OCI-LY3 (cell line): ENCODE measurements around the gene MEAF6.
"Not testable (repeated sequence)": the region's sequence is repeated elsewhere in the genome, so short reads cannot be mapped to it uniquely, and the experiment has no call there.

ENCODE experiments used
- EZH2phosphoT487 ChIP-seq: fragments of 200-600 bp; shearing (Covaris generic); IDR thresholded peaks from 2 replicates; pipeline ENCODE4 v1.6.1; 2018; ENCODE audit warnings: antibody characterized with exemption, mixed run types, low read depth
- TF ChIP-seq, protein P1 (sequence below): fragments of 200-600, 300-600 bp; sonication (generic); IDR thresholded peaks from 2 replicates; pipeline ENCODE4 v1.5.1; 2014; ENCODE audit warnings: antibody characterized with exemption, low read length, low read depth

- TF ChIP-seq, protein P1, sequence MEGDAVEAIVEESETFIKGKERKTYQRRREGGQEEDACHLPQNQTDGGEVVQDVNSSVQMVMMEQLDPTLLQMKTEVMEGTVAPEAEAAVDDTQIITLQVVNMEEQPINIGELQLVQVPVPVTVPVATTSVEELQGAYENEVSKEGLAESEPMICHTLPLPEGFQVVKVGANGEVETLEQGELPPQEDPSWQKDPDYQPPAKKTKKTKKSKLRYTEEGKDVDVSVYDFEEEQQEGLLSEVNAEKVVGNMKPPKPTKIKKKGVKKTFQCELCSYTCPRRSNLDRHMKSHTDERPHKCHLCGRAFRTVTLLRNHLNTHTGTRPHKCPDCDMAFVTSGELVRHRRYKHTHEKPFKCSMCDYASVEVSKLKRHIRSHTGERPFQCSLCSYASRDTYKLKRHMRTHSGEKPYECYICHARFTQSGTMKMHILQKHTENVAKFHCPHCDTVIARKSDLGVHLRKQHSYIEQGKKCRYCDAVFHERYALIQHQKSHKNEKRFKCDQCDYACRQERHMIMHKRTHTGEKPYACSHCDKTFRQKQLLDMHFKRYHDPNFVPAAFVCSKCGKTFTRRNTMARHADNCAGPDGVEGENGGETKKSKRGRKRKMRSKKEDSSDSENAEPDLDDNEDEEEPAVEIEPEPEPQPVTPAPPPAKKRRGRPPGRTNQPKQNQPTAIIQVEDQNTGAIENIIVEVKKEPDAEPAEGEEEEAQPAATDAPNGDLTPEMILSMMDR = not testable (repeated sequence)
- not testable (repeated sequence) for TF ChIP-seq EZH2phosphoT487
Observed at GRCh38 chr1:37539154-37539553, 24.6 kb upstream of the MEAF6 start.
